GM19455 (cell line): Measurements from ENCODE around the gene FUT8.

Experiments
- ATAC-seq: cut with Tn5 transposase; IDR thresholded peaks from one replicate; pipeline ENCODE4 v1.9.1; 2021; ENCODE audit not compliant: unreplicated experiment

Gene FUT8

GRCh38 chr14:65491274-65491673, 78.7 kb downstream of the FUT8 start:
- ATAC-seq, result no peak

- no peak for ATAC-seq
Measured at GRCh38 chr14:65492266-65492665, 79.7 kb downstream of the FUT8 start.

- ATAC-seq, result no peak
Measured at GRCh38 chr14:65495196-65495595, 82.7 kb downstream of the FUT8 start.

GRCh38 chr14:65496178-65496993, 83.9 kb downstream of the FUT8 start:
- no peak for ATAC-seq

- no peak for ATAC-seq
Measured at GRCh38 chr14:65499138-65499537, 86.6 kb downstream of the FUT8 start.

- ATAC-seq, result no peak
Measured at GRCh38 chr14:65500075-65500474, 87.5 kb downstream of the FUT8 start.

- no peak for ATAC-seq
Measured at GRCh38 chr14:65501328-65501727, 88.8 kb downstream of the FUT8 start.

- no peak for ATAC-seq
Measured at GRCh38 chr14:65502676-65503124, 90.2 kb downstream of the FUT8 start.

GRCh38 chr14:65503771-65504170, 91.2 kb downstream of the FUT8 start:
- no peak for ATAC-seq

- ATAC-seq, result no peak
Measured at GRCh38 chr14:65506801-65507200, 94.3 kb downstream of the FUT8 start.

- no peak for ATAC-seq
Measured at GRCh38 chr14:65509842-65510241, 97.3 kb downstream of the FUT8 start.

- no peak for ATAC-seq
Measured at GRCh38 chr14:65513671-65514070, 101.1 kb downstream of the FUT8 start.

- no peak for ATAC-seq
Measured at GRCh38 chr14:65517635-65518542, 105.4 kb downstream of the FUT8 start.

GRCh38 chr14:65528069-65528468, 115.5 kb downstream of the FUT8 start:
- ATAC-seq, result no peak

- no peak for ATAC-seq
Measured at GRCh38 chr14:65531148-65531547, 118.6 kb downstream of the FUT8 start.

GRCh38 chr14:65533736-65534404, 121.3 kb downstream of the FUT8 start:
- no peak for ATAC-seq

GRCh38 chr14:65536781-65537423, 124.4 kb downstream of the FUT8 start:
- ATAC-seq, result no peak

GRCh38 chr14:65548878-65549277, 136.3 kb downstream of the FUT8 start:
- ATAC-seq, result no peak

GRCh38 chr14:65549429-65549828, 136.9 kb downstream of the FUT8 start:
- no peak for ATAC-seq

GRCh38 chr14:65550779-65551643, 138.5 kb downstream of the FUT8 start:
- no peak for ATAC-seq
